ENCODE measurements around the gene BICD1.

BICD1 gene

DNA sequence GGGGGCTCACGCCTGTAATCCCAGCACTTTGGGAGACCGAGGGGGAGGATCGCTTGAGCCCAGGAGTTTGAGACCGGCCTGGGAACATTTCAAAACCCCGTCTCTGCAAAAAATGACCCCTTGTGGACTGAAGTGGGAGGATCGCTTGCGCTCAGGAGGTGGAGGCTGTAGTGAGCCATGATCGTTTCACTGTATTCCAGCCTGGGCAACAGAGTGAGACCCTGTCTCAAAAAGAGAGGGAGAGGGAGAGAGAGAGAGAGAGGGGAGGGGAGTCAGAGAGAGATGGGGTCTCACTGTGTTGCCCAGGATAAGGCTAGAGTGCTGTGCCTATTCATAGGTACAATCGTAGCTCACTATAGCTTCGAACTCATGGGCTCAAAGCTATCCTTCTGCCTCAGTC is 295.5 kb downstream of the BICD1 start:
- DNase-seq (ENCODE audit: low spot score): no peak

DNA sequence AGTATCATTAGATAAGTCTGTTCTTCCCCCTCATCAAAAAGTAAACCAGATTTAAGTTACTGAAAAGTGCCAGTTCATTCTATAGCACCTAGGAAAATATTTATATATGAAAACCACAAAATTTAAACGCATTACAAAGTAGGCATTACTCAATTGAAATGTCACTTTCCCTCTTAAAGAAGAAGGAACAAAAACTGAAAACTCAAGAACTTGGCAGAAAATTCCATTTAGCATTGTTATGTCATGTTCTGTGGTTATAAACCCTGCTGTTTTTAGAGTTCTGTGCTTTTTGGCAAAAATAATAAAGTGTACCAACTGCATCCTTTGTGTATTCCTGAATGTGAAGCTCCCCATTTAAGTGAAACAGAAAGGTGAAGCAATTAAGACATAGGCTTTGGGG is 296.3 kb downstream of the BICD1 start:
- DNase-seq (ENCODE audit: low spot score): no peak

DNA sequence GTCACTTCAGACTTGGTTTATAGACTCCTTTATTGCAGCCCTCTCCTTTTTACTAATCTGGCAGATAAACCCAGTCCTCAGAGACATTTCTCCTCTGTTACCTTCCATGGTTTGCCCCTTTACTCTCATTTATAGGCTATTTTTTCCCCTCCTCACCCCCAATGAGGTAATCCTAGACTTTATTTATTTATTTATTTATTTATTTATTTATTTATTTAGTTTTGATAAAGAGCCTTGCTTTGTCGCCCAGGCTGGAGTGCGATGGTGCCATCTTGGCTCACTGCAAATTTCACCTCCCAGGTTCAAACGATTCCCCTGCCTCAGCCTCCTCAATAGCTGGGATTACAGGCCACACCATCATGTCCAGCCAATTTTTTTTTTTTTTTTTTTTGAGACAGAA is 301.1 kb downstream of the BICD1 start:
- DNase-seq (ENCODE audit: low spot score): no peak

DNA sequence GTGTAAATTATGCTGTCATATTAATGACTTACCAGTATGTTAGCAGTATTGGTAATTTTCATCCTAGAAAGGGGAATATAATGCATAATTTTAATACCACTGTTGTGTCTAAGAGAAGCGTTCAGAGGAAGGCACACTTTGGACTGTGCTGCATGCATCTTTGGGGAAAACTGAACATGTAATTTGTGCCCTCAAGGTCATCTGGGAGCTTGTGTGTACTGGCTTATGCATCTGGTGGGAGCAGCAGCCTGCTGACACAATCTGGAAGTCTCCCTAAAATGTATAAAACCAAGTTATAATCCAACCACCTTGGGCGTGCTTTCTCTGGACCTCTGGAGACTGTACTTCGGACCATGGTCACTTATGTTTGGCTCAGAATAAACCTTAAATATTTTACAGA is 306.8 kb downstream of the BICD1 start:
- no peak for DNase-seq (ENCODE audit: low spot score)

DNA sequence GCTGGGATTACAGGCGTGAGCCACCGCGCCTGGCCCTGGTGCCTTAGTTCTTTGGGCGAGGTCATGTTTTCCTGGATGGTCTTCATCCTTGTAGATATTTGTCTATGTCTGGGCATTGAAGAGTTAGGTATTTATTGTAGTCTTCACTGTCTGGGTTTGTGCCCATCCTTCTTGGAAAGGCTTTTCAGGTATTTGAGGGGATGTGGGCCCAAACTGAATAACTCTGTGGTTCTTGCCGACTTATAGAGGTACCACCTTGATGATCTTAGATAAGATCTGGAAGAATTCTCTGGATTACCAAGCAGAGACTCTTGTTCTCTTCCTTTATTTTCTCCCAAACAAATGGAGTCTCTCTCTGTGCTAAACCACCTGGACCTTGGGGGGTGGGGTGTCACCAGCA is 311.6 kb downstream of the BICD1 start:
- DNase-seq (ENCODE audit: low spot score): no peak

DNA sequence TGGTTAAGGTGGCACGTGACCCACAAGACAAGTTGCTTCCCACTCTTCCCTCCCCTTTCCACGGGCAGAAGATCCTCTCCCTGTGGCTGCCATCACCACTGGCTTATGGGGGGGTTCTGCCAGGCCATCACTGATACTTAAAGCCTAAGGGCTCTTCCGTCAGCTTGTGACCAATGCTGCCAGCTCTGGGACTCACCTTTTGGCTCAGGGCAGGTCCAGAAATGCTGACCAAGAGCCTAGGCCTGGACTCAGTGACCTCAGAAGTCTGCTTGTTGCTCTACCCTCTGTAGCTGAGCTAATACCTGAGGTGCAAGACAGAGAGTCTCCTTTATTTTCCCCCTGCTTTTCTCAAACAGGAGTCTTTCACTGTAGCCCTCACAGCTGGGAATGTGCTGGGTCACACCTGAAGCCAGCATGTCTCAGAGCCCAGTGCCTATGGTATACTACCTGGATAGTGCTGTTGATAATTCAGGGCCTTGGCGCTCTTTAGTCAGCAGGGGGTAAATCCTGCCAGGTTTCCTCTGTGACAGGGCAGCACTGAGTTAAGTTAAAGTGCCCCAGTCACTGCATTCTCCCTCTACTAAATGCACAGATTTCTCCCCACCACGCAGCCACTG is 312.4 kb downstream of the BICD1 start:
- DNase-seq (ENCODE audit: low spot score): no peak

DNA sequence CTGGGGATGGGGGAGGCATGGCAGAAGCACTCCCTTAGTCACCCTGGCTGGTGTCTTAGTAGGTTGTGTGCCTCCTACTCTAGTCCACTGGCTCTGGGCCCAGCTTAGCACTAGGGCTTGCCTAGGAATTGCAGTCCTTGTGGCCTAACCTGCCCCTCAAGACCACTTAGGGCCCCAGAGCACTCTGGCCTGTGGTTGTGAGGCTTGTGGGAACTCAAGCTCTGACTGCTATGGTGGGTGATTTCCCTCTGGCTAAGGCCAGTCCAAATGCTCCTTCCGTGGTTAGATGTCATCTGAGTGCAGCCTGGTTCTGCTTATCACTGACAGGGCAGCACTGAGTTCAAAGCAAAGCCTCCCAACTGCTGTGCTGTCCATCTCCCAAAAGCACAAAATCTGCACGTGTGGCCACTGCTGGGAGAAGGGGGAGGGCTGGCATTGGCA is 312.9 kb downstream of the BICD1 start:
- DNase-seq (ENCODE audit: low spot score): no peak

DNA sequence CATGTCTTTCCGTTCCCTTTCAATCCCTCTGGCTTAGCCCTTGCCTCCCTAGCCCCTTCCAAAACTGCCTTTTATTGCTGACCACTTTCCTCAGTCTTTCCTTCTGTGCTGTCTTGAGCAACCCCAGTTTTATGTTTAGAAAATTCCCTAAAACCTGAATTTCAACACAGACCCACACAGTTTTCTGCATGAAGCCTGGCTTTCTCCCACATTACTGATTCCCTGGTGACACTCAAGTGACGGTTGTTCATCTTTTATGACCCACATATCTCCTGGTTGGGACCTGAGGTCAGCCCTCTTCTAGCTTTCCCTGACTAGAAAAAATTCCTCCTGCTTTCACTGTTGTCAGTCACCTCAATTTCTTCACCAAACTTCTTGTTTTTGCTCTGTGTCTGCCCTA is 313.7 kb downstream of the BICD1 start:
- no peak for DNase-seq (ENCODE audit: low spot score)

DNA sequence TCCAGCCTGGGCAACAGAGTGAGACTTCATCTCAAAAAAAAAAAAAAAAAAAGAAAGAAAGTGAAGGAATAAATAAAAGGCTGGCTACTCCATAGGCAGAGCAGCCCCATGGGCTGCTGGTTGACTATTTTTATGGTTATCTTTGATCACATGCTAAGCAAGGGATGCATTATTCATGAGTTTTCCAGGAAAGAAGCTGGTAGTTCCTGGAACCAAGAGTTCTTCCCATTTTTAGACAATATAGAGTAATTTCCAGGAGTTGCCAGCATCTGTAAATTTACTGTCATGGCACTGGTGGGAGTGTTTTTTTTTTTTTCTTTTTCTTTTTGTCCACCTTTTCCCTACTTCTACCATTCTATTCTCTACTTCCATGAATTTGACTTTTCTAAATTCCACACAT is 316.9 kb downstream of the BICD1 start:
- DNase-seq (ENCODE audit: low spot score): no peak

DNA sequence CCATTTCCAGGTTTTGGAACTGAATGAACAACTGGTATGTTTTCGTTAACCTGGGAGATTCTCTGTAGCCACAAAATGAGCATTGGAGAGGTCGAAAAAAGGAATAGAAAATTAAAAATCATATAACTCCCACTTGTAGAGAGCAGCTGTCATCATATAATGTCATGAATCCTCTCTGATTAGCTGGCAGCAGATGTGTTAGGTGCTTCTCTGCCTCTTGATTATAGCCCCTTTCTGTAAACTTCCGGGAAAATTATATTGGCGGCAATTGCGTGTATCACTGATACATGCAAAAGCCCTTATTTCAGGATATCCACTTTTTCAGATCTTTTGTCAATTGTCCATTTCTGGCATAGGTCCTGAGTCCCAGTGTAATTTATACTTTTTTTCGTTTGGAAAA is 324.4 kb downstream of the BICD1 start:
- DNase-seq (ENCODE audit: low spot score): no peak

Measured in iPS-NIHi11 (cell line).